ENCODE results near the gene EDEM3. TPM values are rescaled to one million over a fixed set of nuclear protein-coding genes. Genes with fewer than 3 reads are reported as not detected.

The EDEM3 gene
- total RNA-seq, 5 donors from 2014 or later (not counting 1 experiment from before 2014, with no cell fraction given) = 21.0 to 44.1 (median 39.1) TPM

- no peaks in the 10 kb centered on the region for H3K9me3 ChIP-seq
- Mint-ChIP-seq H3K36me3 (no peaks in the 10 kb centered on the region), H3K4me1 (no peaks in the 10 kb centered on the region), H3K27ac (no peak overlapping the region), H3K4me3 (no peak overlapping the region), H3K9me3 (no peaks in the 10 kb centered on the region), H3K27me3 (peaks cover 17 to 37% of the 10 kb centered on the region in 2 donors)
- WGBS (ENCODE audit: insufficient coverage) = no CpG with 5 or more reads among the region's 1 CpG
- DNase-seq (no peak), ATAC-seq (replicated peaks in 1 of 4) (no peak)
- H3K36me3 ChIP-seq (ENCODE audit: control insufficient read depth in 2 of 2, extremely low read depth in 1 of 2, insufficient read depth in 1 of 2, low read length in 1 of 2) = no peaks in the 10 kb centered on the region
- CTCF ChIA-PET = no interaction called here
- H3K27ac ChIP-seq (ENCODE audit: low read length) = no peak overlapping the region
- no peak overlapping the region for H3K4me3 ChIP-seq (ENCODE audit: control insufficient read depth in 1 of 2, extremely low read depth in 1 of 2, low read length in 1 of 2)
- H3K27me3 ChIP-seq (replicated peaks in 1 of 2; ENCODE audit: control insufficient read depth in 2 of 2, extremely low read depth in 1 of 2, insufficient read depth in 2 of 2, low read length in 1 of 2) = peaks cover 0 to 22% of the 10 kb centered on the region in 2 experiments
- POLR2A ChIA-PET = no interaction called here
- H3K4me1 ChIP-seq (ENCODE audit: control insufficient read depth in 1 of 2, extremely low read depth in 1 of 2, insufficient read depth in 2 of 2, low read length in 2 of 2) = no peaks in the 10 kb centered on the region
Observed at GRCh38 chr1:184643661-184644060, 111.0 kb downstream of the EDEM3 start.

GRCh38 chr1:184641894-184642293 lies 112.8 kb downstream of the EDEM3 start:
- H3K27me3 ChIP-seq (replicated peaks in 1 of 2; ENCODE audit: control insufficient read depth in 2 of 2, extremely low read depth in 1 of 2, insufficient read depth in 2 of 2, low read length in 1 of 2) = peaks cover 0 to 18% of the 10 kb centered on the region in 2 experiments
- ChIA-PET POLR2A (no interaction called here), CTCF (no interaction called here)
- no peak overlapping the region for H3K4me3 ChIP-seq (ENCODE audit: control insufficient read depth in 1 of 2, extremely low read depth in 1 of 2, low read length in 1 of 2)
- no peaks in the 10 kb centered on the region for H3K4me1 ChIP-seq (ENCODE audit: control insufficient read depth in 1 of 2, extremely low read depth in 1 of 2, insufficient read depth in 2 of 2, low read length in 2 of 2)
- no peak overlapping the region for H3K27ac Mint-ChIP-seq
- DNase-seq (no peak), ATAC-seq (replicated peaks in 1 of 4) (no peak)
- H3K9me3 Mint-ChIP-seq = no peaks in the 10 kb centered on the region
- no peak overlapping the region for H3K4me3 Mint-ChIP-seq
- no peaks in the 10 kb centered on the region for H3K36me3 Mint-ChIP-seq
- H3K4me1 Mint-ChIP-seq = no peaks in the 10 kb centered on the region
- peaks cover 13 to 31% of the 10 kb centered on the region in 2 donors for H3K27me3 Mint-ChIP-seq
- H3K36me3 ChIP-seq (ENCODE audit: control insufficient read depth in 2 of 2, extremely low read depth in 1 of 2, insufficient read depth in 1 of 2, low read length in 1 of 2) = no peaks in the 10 kb centered on the region
- no CpG with 5 or more reads among the region's 2 CpGs for WGBS (ENCODE audit: insufficient coverage)
- H3K9me3 ChIP-seq = no peaks in the 10 kb centered on the region
- no peak overlapping the region for H3K27ac ChIP-seq (ENCODE audit: low read length)

- Histone ChIP-seq H3K27me3 (replicated peaks in 1 of 2; ENCODE audit: control insufficient read depth in 2 of 2, extremely low read depth in 1 of 2, insufficient read depth in 2 of 2, low read length in 1 of 2) (peaks cover 0 to 24% of the 10 kb centered on the region in 2 experiments), H3K4me1 (ENCODE audit: control insufficient read depth in 1 of 2, extremely low read depth in 1 of 2, insufficient read depth in 2 of 2, low read length in 2 of 2) (no peaks in the 10 kb centered on the region), H3K36me3 (ENCODE audit: control insufficient read depth in 2 of 2, extremely low read depth in 1 of 2, insufficient read depth in 1 of 2, low read length in 1 of 2) (no peaks in the 10 kb centered on the region), H3K4me3 (ENCODE audit: control insufficient read depth in 1 of 2, extremely low read depth in 1 of 2, low read length in 1 of 2) (no peak overlapping the region), H3K27ac (ENCODE audit: low read length) (no peak overlapping the region), H3K9me3 (no peaks in the 10 kb centered on the region)
- ATAC-seq (replicated peaks in 1 of 4) (no peak), DNase-seq (no peak)
- no peaks in the 10 kb centered on the region for H3K9me3 Mint-ChIP-seq
- H3K4me3 Mint-ChIP-seq = no peak overlapping the region
- ChIA-PET CTCF (no interaction called here), POLR2A (no interaction called here)
- no peaks in the 10 kb centered on the region for H3K4me1 Mint-ChIP-seq
- WGBS (ENCODE audit: insufficient coverage) = 86% methylated on average over 3 of the region's 3 CpGs
- no peaks in the 10 kb centered on the region for H3K36me3 Mint-ChIP-seq
- H3K27ac Mint-ChIP-seq = no peak overlapping the region
- peaks cover 13 to 31% of the 10 kb centered on the region in 2 donors for H3K27me3 Mint-ChIP-seq
Observed at GRCh38 chr1:184640505-184640904, 114.2 kb downstream of the EDEM3 start.

Other genes starting within 250 kb of the EDEM3 start
- gene NIBAN1, start 219.7 kb upstream of the EDEM3 start, total RNA-seq = 10 to 100 TPM; 19.9 to 53.6 (median 46.0) TPM

All from T-cell (primary cell).